Transverse colon (tissue), 4 donors: ENCODE results near the gene DBI. TPM values are rescaled to one million over a fixed set of nuclear protein-coding genes. Genes with fewer than 3 reads are reported as not detected.

ENCODE experiments used
- DNase-seq: peaks from one replicate; pipeline ENCODE4 v3.0.0-alpha.2; 2019
- H3K27ac ChIP-seq, 4 donors: fragments of 200-600 bp; sonication (generic); 2 replicates each; pipeline ENCODE4 v1.5.1; 2016 to 2018; ENCODE audit warnings: inconsistent platforms in 4 of 4
- H3K27me3 ChIP-seq: fragments of 200-600 bp; sonication (generic); 2 replicates; pipeline ENCODE4 v1.5.1; 2017; ENCODE audit warnings: inconsistent platforms
- H3K36me3 ChIP-seq, 4 donors: fragments of 200-600 bp; sonication (generic); 2 replicates each; pipeline ENCODE4 v1.5.1; 2017 to 2019; ENCODE audit warnings: inconsistent platforms in 4 of 4
- H3K4me1 ChIP-seq, 4 donors: fragments of 200-600 bp; sonication (generic); 2 replicates each; pipeline ENCODE4 v1.5.1; 2017 to 2020; ENCODE audit warnings: inconsistent platforms in 4 of 4
- H3K4me3 ChIP-seq, 4 donors: fragments of 200-600 bp; sonication (generic); 1 replicate in 1 of 4; 2 replicates in 3 of 4; pipeline versions ENCODE4 v1.5.1 to v1.6.1; 2017 to 2019; ENCODE audit warnings: inconsistent platforms in 4 of 4
- H3K9me3 ChIP-seq, 2 donors: fragments of 200-600 bp; sonication (generic); 2 replicates each; pipeline ENCODE4 v1.5.1; 2017 to 2019; ENCODE audit warnings: inconsistent platforms in 2 of 2
- CTCF ChIP-seq, 5 experiments: fragments of 200-600 bp in 3 of 5; fragments of 450-650 bp in 2 of 5; sonication (generic) in 3 of 5; IDR thresholded peaks; 1 replicate in 2 of 5; 2 replicates in 3 of 5; pipeline ENCODE4 v1.5.1; 2016 to 2017; ENCODE audit warnings: antibody characterized with exemption in 5 of 5, inconsistent platforms in 3 of 5, mild to moderate bottlenecking in 2 of 5, moderate library complexity in 1 of 5
- EP300 ChIP-seq: sonication (generic); formaldehyde crosslinking; IDR thresholded peaks from one replicate; pipeline ENCODE4 v1.6.1; 2017; ENCODE audit warnings: antibody characterized with exemption, low read depth
- POLR2A ChIP-seq: fragments of 450-650 bp; IDR thresholded peaks from one replicate; pipeline ENCODE4 v1.6.1; 2016; ENCODE audit warnings: antibody characterized with exemption, mild to moderate bottlenecking, moderate library complexity
- POLR2AphosphoS5 ChIP-seq, 3 donors: sonication (generic); formaldehyde crosslinking; IDR thresholded peaks; one replicate each; pipeline ENCODE4 v1.6.1; 2016; ENCODE audit warnings: antibody characterized with exemption in 3 of 3
- WGBS, 2 donors: methylation state at CpG; one replicate each; pipeline ENCODE4 v1.1.5; 2018; ENCODE audit warnings: low coverage in 1 of 2; 5-methylcytosine and 5-hydroxymethylcytosine counted together
- in situ Hi-C, 4 donors: fragments of 200-750 bp; cut with MboI; loops; one replicate each; pipeline versions ENCODE4 v1.15.0 to v1.15.1; 2017; ENCODE audit warnings: low sequenced_read_pairs in 3 of 4, low pct_ligation_motif_present in 1 of 4, low pct_unique_long_range_greater_than_20kb in 1 of 4
- intact Hi-C: fragments of 100-400 bp; cut with DNase I; formaldehyde crosslinking; loops from one replicate; pipeline ENCODE4 v1.15.1; 2023; ENCODE audit warnings: low total_unique reads
- total RNA-seq, 4 donors: library from RNA; depleted of rRNA; stranded (reverse); fragments of >200 nt; gene quantifications; one replicate each; pipeline ENCODE4 v1.1.0, GENCODE V29; 2016

The DBI gene
- total RNA-seq, 4 donors from 2014 or later, result 33.8 to 212 (median 149) TPM

GRCh38 chr2:119408221-119408619 lies 41.4 kb downstream of the DBI start:
- Histone ChIP-seq H3K36me3 (no peaks in the 10 kb centered on the region), H3K4me3 (no peak overlapping the region), H3K27me3 (no peaks in the 10 kb centered on the region), H3K4me1 (peaks cover 1 to 12% (median 4%) of the 10 kb centered on the region in 4 donors), H3K9me3 (no peaks in the 10 kb centered on the region), H3K27ac (peak overlapping the region in 2 of 4 donors; percentile 4 to 39)
- peak; percentile 51 for DNase-seq
- 49% methylated on average over 5 of the region's 5 CpGs; no CpG with 5 or more reads in 1 of the 2 donors for WGBS, 2 donors
- intact Hi-C loops (loop anchor here (10.0 kb wide), 1 partner anchor 247 kb away; no protein-coding TSS in a partner anchor), in situ Hi-C loops (loop anchor here in 3 of 4 donors (5.0 to 25.0 kb wide), 3 partner anchors 59 to 254 kb away; no protein-coding TSS in a partner anchor)
- no peak for TF ChIP-seq CTCF (IDR thresholded peaks at IDR 0.05)
- TF ChIP-seq POLR2AphosphoS5 (IDR thresholded peaks at IDR 0.05), result peak in 1 of 3 donors; percentile 31
- TF ChIP-seq POLR2A, result peak; percentile 34
- no peak for TF ChIP-seq EP300

GRCh38 chr2:119409506-119409905 lies 42.7 kb downstream of the DBI start:
- DNase-seq, result no peak
- intact Hi-C loops (loop anchor here (10.0 kb wide), 1 partner anchor 245 kb away; no protein-coding TSS in a partner anchor), in situ Hi-C loops (loop anchor here in 3 of 4 donors (5.0 to 25.0 kb wide), 3 partner anchors 58 to 253 kb away; no protein-coding TSS in a partner anchor)
- Histone ChIP-seq H3K9me3 (no peaks in the 10 kb centered on the region), H3K27ac (no peak overlapping the region), H3K4me3 (no peak overlapping the region), H3K36me3 (no peaks in the 10 kb centered on the region), H3K27me3 (no peaks in the 10 kb centered on the region), H3K4me1 (peaks cover 0 to 9% (median 2%) of the 10 kb centered on the region in 4 donors)
- WGBS, 2 donors, result 57 to 59% methylated on average over 4 of the region's 4 CpGs
- TF ChIP-seq CTCF (IDR thresholded peaks at IDR 0.05), result no peak
- no peak for TF ChIP-seq EP300
- no peak for TF ChIP-seq POLR2AphosphoS5 (IDR thresholded peaks at IDR 0.05)
- no peak for TF ChIP-seq POLR2A

- in situ Hi-C loops, result loop anchor here in 2 of 4 donors (5.0 to 25.0 kb wide), 2 partner anchors 62 to 247 kb away; no protein-coding TSS in a partner anchor
- Histone ChIP-seq H3K36me3 (no peaks in the 10 kb centered on the region), H3K9me3 (no peaks in the 10 kb centered on the region), H3K4me1 (peaks cover 0 to 12% (median 0%) of the 10 kb centered on the region in 4 donors), H3K27ac (no peak overlapping the region), H3K4me3 (no peak overlapping the region), H3K27me3 (no peaks in the 10 kb centered on the region)
- TF ChIP-seq EP300, result no peak
- no peak for TF ChIP-seq POLR2A
- no peak for TF ChIP-seq CTCF (IDR thresholded peaks at IDR 0.05)
- no peak for TF ChIP-seq POLR2AphosphoS5 (IDR thresholded peaks at IDR 0.05)
- no peak for DNase-seq
- 72 to 76% methylated on average over 3 of the region's 3 CpGs for WGBS, 2 donors
- intact Hi-C loops, result no loop called here
Measured at GRCh38 chr2:119414894-119415293, 48.1 kb downstream of the DBI start.

- Histone ChIP-seq H3K36me3 (no peaks in the 10 kb centered on the region), H3K4me3 (no peak overlapping the region), H3K27me3 (no peaks in the 10 kb centered on the region), H3K4me1 (peaks cover 0 to 18% (median 2%) of the 10 kb centered on the region in 4 donors), H3K27ac (no peak overlapping the region), H3K9me3 (no peaks in the 10 kb centered on the region)
- in situ Hi-C loops (loop anchor here in 1 of 4 donors (25.0 kb wide), 1 partner anchor 247 kb away; no protein-coding TSS in a partner anchor), intact Hi-C loops (no loop called here)
- no peak for DNase-seq
- 70 to 83% methylated on average over 1 of the region's 1 CpG for WGBS, 2 donors
- TF ChIP-seq CTCF (IDR thresholded peaks at IDR 0.05), result no peak
- TF ChIP-seq POLR2A, result no peak
- no peak for TF ChIP-seq POLR2AphosphoS5 (IDR thresholded peaks at IDR 0.05)
- no peak for TF ChIP-seq EP300
Measured at GRCh38 chr2:119415630-119416029, 48.9 kb downstream of the DBI start.
